Measurements from ENCODE around the gene ATP6V0A1.
"Not testable (repeated sequence)": the region's sequence is repeated elsewhere in the genome, so short reads cannot be mapped to it uniquely, and the experiment has no call there.

ATP6V0A1 gene

GRCh38 chr17:42535155-42536047 lies 76.7 kb downstream of the ATP6V0A1 start:
- TF ChIP-seq, protein P1, sequence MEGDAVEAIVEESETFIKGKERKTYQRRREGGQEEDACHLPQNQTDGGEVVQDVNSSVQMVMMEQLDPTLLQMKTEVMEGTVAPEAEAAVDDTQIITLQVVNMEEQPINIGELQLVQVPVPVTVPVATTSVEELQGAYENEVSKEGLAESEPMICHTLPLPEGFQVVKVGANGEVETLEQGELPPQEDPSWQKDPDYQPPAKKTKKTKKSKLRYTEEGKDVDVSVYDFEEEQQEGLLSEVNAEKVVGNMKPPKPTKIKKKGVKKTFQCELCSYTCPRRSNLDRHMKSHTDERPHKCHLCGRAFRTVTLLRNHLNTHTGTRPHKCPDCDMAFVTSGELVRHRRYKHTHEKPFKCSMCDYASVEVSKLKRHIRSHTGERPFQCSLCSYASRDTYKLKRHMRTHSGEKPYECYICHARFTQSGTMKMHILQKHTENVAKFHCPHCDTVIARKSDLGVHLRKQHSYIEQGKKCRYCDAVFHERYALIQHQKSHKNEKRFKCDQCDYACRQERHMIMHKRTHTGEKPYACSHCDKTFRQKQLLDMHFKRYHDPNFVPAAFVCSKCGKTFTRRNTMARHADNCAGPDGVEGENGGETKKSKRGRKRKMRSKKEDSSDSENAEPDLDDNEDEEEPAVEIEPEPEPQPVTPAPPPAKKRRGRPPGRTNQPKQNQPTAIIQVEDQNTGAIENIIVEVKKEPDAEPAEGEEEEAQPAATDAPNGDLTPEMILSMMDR (IDR thresholded peaks at IDR 0.05; ENCODE audit: insufficient read depth, low read depth, low read length, missing control alignments), result no peak
- peak overlapping the region; percentile 61 for H3K4me3 ChIP-seq (ENCODE audit: low read depth, low read length)
- DNase-seq (ENCODE audit: low read depth), result no peak

GRCh38 chr17:42536048-42536371 lies 77.3 kb downstream of the ATP6V0A1 start, which contains the start of gene NAGLU:
TSS of gene NAGLU (plus strand) at chr17:42536241. CDS start at chr17:42536273, 32 bp downstream.
- peak; percentile 95 for DNase-seq (ENCODE audit: low read depth)
- TF ChIP-seq, protein P1 (IDR thresholded peaks at IDR 0.05; ENCODE audit: insufficient read depth, low read depth, low read length, missing control alignments), result no peak
- H3K4me3 ChIP-seq (ENCODE audit: low read depth, low read length), result peak within 1 kb of the TSS; percentile 61

GRCh38 chr17:42536372-42537155 lies 77.9 kb downstream of the ATP6V0A1 start:
- peak; percentile 92 for DNase-seq (ENCODE audit: low read depth)
- TF ChIP-seq, protein P1 (IDR thresholded peaks at IDR 0.05; ENCODE audit: insufficient read depth, low read depth, low read length, missing control alignments), result no peak
- peak overlapping the region; percentile 61 for H3K4me3 ChIP-seq (ENCODE audit: low read depth, low read length)

GRCh38 chr17:42537156-42537805 lies 78.6 kb downstream of the ATP6V0A1 start:
- peak overlapping the region; percentile 61 for H3K4me3 ChIP-seq (ENCODE audit: low read depth, low read length)
- no peak for DNase-seq (ENCODE audit: low read depth)
- TF ChIP-seq, protein P1 (IDR thresholded peaks at IDR 0.05; ENCODE audit: insufficient read depth, low read depth, low read length, missing control alignments), result no peak

GRCh38 chr17:42537826-42538451 lies 79.3 kb downstream of the ATP6V0A1 start:
- TF ChIP-seq, protein P1 (IDR thresholded peaks at IDR 0.05; ENCODE audit: insufficient read depth, low read depth, low read length, missing control alignments), result no peak
- H3K4me3 ChIP-seq (ENCODE audit: low read depth, low read length), result no peak overlapping the region
- DNase-seq (ENCODE audit: low read depth), result no peak

GRCh38 chr17:42538482-42538881 lies 79.8 kb downstream of the ATP6V0A1 start:
- DNase-seq (ENCODE audit: low read depth), result no peak
- TF ChIP-seq, protein P1 (IDR thresholded peaks at IDR 0.05; ENCODE audit: insufficient read depth, low read depth, low read length, missing control alignments), result no peak
- no peak overlapping the region for H3K4me3 ChIP-seq (ENCODE audit: low read depth, low read length)

DNA sequence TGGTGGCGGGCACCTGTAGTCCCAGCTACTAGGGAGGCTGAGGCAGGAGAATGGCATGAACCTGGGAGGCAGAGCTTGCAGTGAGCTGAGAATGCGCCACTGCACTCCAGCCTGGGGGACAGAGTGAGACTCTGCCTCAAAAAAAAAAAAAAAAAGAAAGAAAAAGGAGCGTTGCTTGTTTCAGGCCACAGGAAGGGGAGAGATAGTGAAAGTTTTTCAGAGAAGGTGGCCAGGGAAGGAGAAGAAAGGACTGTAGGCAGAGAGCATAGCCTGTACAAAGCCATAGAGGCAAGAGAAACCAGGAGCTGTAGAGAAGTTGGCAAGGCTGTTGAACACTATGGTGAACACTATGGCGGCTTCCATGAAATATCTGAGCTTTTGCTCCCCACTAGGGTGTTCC lies 81.9 kb downstream of the ATP6V0A1 start:
- H3K4me3 ChIP-seq (ENCODE audit: low read depth, low read length); DNase-seq (ENCODE audit: low read depth): not testable (repeated sequence)

Measured in GM12865 (cell line).